Osteoblast (primary cell): Measurements from ENCODE around the gene AGTPBP1. TPM values are rescaled to one million over a fixed set of nuclear protein-coding genes. Genes with fewer than 3 reads are reported as not detected.

Experiments used
- DNase-seq: peaks from one replicate; pipeline ENCODE4 v3.0.0; 2011; ENCODE audit warnings: low spot score, mixed read lengths; ENCODE audit not compliant: insufficient read length; ENCODE audit errors: missing footprints
- H2AFZ ChIP-seq: 2 replicates; pipeline ENCODE4 v1.6.0; 2011; ENCODE audit warnings: mild to moderate bottlenecking, low read length
- H3K27ac ChIP-seq: 2 replicates; pipeline ENCODE4 v1.5.1; 2011; ENCODE audit warnings: mild to moderate bottlenecking, low read depth, low read length, moderate library complexity
- H3K27me3 ChIP-seq: 2 replicates; pipeline ENCODE4 v1.6.0; 2012; ENCODE audit warnings: mild to moderate bottlenecking, control low read depth, inconsistent platforms, low read length, moderate library complexity; ENCODE audit not compliant: insufficient read depth
- H3K36me3 ChIP-seq: 2 replicates; pipeline ENCODE4 v1.5.1; 2011; ENCODE audit warnings: mild to moderate bottlenecking, low read length, control low read depth, moderate library complexity; ENCODE audit not compliant: insufficient read depth
- H3K4me1 ChIP-seq: 2 replicates; pipeline ENCODE4 v1.5.1; 2011; ENCODE audit warnings: mild to moderate bottlenecking, low read length, control low read depth, moderate library complexity; ENCODE audit not compliant: insufficient read depth
- H3K4me2 ChIP-seq: 2 replicates; pipeline ENCODE4 v1.6.0; 2011; ENCODE audit warnings: mild to moderate bottlenecking, low read length; ENCODE audit not compliant: insufficient read depth
- H3K4me3 ChIP-seq: fragments of 200-600 bp; sonication (generic); 3 replicates; pipeline ENCODE4 v1.5.1; 2012; ENCODE audit warnings: mild to moderate bottlenecking, low read length, inconsistent platforms; ENCODE audit not compliant: insufficient read depth
- H3K79me2 ChIP-seq: 2 replicates; pipeline ENCODE4 v1.6.0; 2012; ENCODE audit warnings: mild to moderate bottlenecking, low read length, control low read depth, inconsistent platforms; ENCODE audit not compliant: insufficient read depth
- H3K9me3 ChIP-seq: 2 replicates; pipeline ENCODE4 v1.5.1; 2011; ENCODE audit warnings: low read depth, low read length, control low read depth
- H4K20me1 ChIP-seq: 2 replicates; pipeline ENCODE4 v1.6.0; 2012; ENCODE audit warnings: mild to moderate bottlenecking, low read length, control low read depth; ENCODE audit not compliant: insufficient read depth
- CTCF ChIP-seq: IDR thresholded peaks from 2 replicates; pipeline ENCODE4 v1.5.1; 2011; ENCODE audit warnings: mild to moderate bottlenecking, low read depth, low read length, moderate library complexity; ENCODE audit errors: extremely low read depth
- total RNA-seq: library from RNA; depleted of rRNA; stranded (reverse); fragments of >200 nt; gene quantifications from 2 replicates; pipeline ENCODE4 v1.2.3, GENCODE V29; 2012

The AGTPBP1 gene
- total RNA-seq, 1 donor = 17.0 TPM

GRCh38 chr9:85508616-85509015 is 233.1 kb downstream of the AGTPBP1 start:
- no peaks in the 10 kb centered on the region for H3K9me3 ChIP-seq
- TF ChIP-seq CTCF = no peak
- no peaks in the 10 kb centered on the region for H3K4me1 ChIP-seq
- no peak overlapping the region for H3K4me3 ChIP-seq
- no peak overlapping the region for H3K4me2 ChIP-seq
- H4K20me1 ChIP-seq = no peaks in the 10 kb centered on the region
- no peaks in the 10 kb centered on the region for H3K79me2 ChIP-seq
- no peaks in the 10 kb centered on the region for H3K36me3 ChIP-seq
- DNase-seq = no peak
- no peaks in the 10 kb centered on the region for H3K27me3 ChIP-seq
- no peak overlapping the region for H2AFZ ChIP-seq
- H3K27ac ChIP-seq = no peak overlapping the region

- Histone ChIP-seq H3K36me3 (no peaks in the 10 kb centered on the region), H3K4me1 (no peaks in the 10 kb centered on the region), H2AFZ (no peak overlapping the region), H3K27me3 (no peaks in the 10 kb centered on the region), H3K4me3 (no peak overlapping the region), H3K79me2 (no peaks in the 10 kb centered on the region), H3K4me2 (no peak overlapping the region), H3K27ac (no peak overlapping the region), H4K20me1 (no peaks in the 10 kb centered on the region), H3K9me3 (no peaks in the 10 kb centered on the region)
- DNase-seq = no peak
- no peak for TF ChIP-seq CTCF
Observed at GRCh38 chr9:85505612-85506011, 236.1 kb downstream of the AGTPBP1 start.

- H3K9me3 ChIP-seq = no peaks in the 10 kb centered on the region
- TF ChIP-seq CTCF = no peak
Observed at GRCh38 chr9:85502815-85503655, 238.7 kb downstream of the AGTPBP1 start.

GRCh38 chr9:85501882-85502281 is 239.9 kb downstream of the AGTPBP1 start:
- Histone ChIP-seq H3K9me3 (no peaks in the 10 kb centered on the region), H3K79me2 (no peaks in the 10 kb centered on the region), H3K4me1 (no peaks in the 10 kb centered on the region), H3K4me2 (no peak overlapping the region), H3K36me3 (no peaks in the 10 kb centered on the region), H4K20me1 (no peaks in the 10 kb centered on the region), H2AFZ (no peak overlapping the region), H3K27ac (no peak overlapping the region), H3K4me3 (no peak overlapping the region), H3K27me3 (no peaks in the 10 kb centered on the region)
- DNase-seq = no peak
- TF ChIP-seq CTCF = no peak

More at GRCh38 chr9:85502815-85503655, 238.7 kb downstream of the AGTPBP1 start:
- DNase-seq = no peak
- H3K4me2 ChIP-seq = no peak overlapping the region
- no peaks in the 10 kb centered on the region for H4K20me1 ChIP-seq
- H3K27ac ChIP-seq = no peak overlapping the region
- no peak overlapping the region for H2AFZ ChIP-seq
- no peaks in the 10 kb centered on the region for H3K36me3 ChIP-seq
- no peaks in the 10 kb centered on the region for H3K4me1 ChIP-seq
- H3K4me3 ChIP-seq = no peak overlapping the region
- no peaks in the 10 kb centered on the region for H3K27me3 ChIP-seq
- H3K79me2 ChIP-seq = no peaks in the 10 kb centered on the region
